Chondrocyte (in vitro differentiated cells): ENCODE data around the gene PDLIM5. TPM values are rescaled to one million over a fixed set of nuclear protein-coding genes. Genes with fewer than 3 reads are reported as not detected.

Experiments used
- DNase-seq: peaks from one replicate; pipeline ENCODE4 v3.0.0; 2021; ENCODE audit warnings: mixed read lengths, low spot score
- H3K27ac Mint-ChIP-seq: one replicate; pipeline ENCODE4 v1.8.0; 2021; ENCODE audit warnings: mild to moderate bottlenecking, moderate library complexity, mixed read lengths; ENCODE audit not compliant: unreplicated experiment
- H3K27me3 Mint-ChIP-seq: 2 replicates; pipeline ENCODE4 v1.8.0; 2021; ENCODE audit warnings: low read depth, mixed read lengths
- H3K36me3 Mint-ChIP-seq: 2 replicates; pipeline ENCODE4 v1.8.0; 2021; ENCODE audit warnings: low read depth, mixed read lengths
- H3K4me1 Mint-ChIP-seq: 2 replicates; pipeline ENCODE4 v1.8.0; 2021; ENCODE audit warnings: low read depth, mild to moderate bottlenecking, mixed read lengths
- H3K4me3 Mint-ChIP-seq: one replicate; pipeline ENCODE4 v1.8.0; 2021; ENCODE audit warnings: mild to moderate bottlenecking, moderate library complexity, mixed read lengths; ENCODE audit not compliant: unreplicated experiment
- H3K9me3 Mint-ChIP-seq: 2 replicates; pipeline ENCODE4 v1.8.0; 2021; ENCODE audit warnings: low read depth, mixed read lengths
- total RNA-seq: library from RNA; stranded (reverse); gene quantifications from 3 replicates; pipeline ENCODE4 v1.2.1, GENCODE V29; 2021
- TF ChIP-seq, protein P1 (sequence below): fragments of 200-600 bp; sonication (generic); IDR thresholded peaks from 2 replicates; pipeline ENCODE4 v1.5.0; 2021; ENCODE audit warnings: antibody characterized with exemption, mild to moderate bottlenecking, moderate library complexity

The PDLIM5 gene
- total RNA-seq, 1 donor from 2014 or later, result 329 TPM

DNA sequence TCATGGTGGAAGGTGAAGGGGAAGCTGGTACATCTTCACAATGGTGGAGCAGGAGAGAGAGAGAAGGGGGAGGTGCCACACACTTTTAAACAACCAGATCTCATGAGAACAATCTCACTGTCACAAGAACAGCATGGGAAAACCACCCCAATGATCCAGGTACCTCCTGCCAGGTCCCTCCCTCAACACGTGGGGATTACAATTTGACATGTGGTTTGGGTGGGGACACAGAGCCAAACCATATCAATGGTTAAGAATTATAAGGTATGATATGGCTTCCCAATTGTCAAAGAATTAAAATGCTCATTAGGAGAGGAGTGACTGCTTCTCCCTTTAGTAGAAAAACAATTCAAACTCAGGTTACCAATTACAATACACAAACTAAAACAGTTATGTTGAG lies 143.3 kb downstream of the PDLIM5 start:
- TF ChIP-seq, protein P1, sequence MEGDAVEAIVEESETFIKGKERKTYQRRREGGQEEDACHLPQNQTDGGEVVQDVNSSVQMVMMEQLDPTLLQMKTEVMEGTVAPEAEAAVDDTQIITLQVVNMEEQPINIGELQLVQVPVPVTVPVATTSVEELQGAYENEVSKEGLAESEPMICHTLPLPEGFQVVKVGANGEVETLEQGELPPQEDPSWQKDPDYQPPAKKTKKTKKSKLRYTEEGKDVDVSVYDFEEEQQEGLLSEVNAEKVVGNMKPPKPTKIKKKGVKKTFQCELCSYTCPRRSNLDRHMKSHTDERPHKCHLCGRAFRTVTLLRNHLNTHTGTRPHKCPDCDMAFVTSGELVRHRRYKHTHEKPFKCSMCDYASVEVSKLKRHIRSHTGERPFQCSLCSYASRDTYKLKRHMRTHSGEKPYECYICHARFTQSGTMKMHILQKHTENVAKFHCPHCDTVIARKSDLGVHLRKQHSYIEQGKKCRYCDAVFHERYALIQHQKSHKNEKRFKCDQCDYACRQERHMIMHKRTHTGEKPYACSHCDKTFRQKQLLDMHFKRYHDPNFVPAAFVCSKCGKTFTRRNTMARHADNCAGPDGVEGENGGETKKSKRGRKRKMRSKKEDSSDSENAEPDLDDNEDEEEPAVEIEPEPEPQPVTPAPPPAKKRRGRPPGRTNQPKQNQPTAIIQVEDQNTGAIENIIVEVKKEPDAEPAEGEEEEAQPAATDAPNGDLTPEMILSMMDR, result no peak
- Mint-ChIP-seq H3K36me3 (peaks cover 18% of the 10 kb centered on the region), H3K4me1 (peaks cover 37% of the 10 kb centered on the region), H3K9me3 (no peaks in the 10 kb centered on the region), H3K27ac (no peak overlapping the region), H3K4me3 (no peak overlapping the region), H3K27me3 (no peaks in the 10 kb centered on the region)
- DNase-seq, result no peak

DNA sequence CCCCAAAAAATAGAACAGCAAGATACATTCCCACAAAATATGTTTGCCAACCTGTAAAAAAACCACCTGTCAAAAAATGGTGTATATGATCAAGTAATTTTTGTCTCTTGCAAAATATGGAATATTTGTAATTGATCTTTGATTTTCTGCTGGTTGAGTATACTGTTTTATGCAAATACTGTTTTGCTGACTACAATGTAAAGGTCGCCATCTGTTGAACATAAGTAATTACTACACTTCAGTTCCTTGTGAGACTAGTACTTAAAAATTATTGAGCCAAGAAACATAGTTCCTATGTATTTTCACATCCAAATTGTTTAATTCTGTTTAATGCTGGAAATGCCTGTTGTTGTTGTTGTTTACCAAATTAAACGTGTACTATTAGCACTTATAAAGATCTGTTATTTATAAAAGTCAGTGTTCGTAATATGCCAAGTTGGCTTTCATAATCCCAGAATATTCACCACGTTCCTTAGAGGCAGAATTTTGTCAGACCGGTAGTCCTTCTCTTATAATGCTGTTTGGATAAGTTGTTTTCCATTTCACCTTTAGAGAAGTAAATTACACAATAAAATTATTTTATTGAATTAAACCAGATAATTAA lies 144.2 kb downstream of the PDLIM5 start:
- peaks cover 30% of the 10 kb centered on the region for H3K4me1 Mint-ChIP-seq
- H3K27me3 Mint-ChIP-seq, result no peaks in the 10 kb centered on the region
- H3K9me3 Mint-ChIP-seq, result no peaks in the 10 kb centered on the region
- H3K36me3 Mint-ChIP-seq, result peaks cover 18% of the 10 kb centered on the region
- TF ChIP-seq, protein P1, result peak; percentile 91
- H3K27ac Mint-ChIP-seq, result no peak overlapping the region
- DNase-seq, result no peak
- H3K4me3 Mint-ChIP-seq, result no peak overlapping the region

DNA sequence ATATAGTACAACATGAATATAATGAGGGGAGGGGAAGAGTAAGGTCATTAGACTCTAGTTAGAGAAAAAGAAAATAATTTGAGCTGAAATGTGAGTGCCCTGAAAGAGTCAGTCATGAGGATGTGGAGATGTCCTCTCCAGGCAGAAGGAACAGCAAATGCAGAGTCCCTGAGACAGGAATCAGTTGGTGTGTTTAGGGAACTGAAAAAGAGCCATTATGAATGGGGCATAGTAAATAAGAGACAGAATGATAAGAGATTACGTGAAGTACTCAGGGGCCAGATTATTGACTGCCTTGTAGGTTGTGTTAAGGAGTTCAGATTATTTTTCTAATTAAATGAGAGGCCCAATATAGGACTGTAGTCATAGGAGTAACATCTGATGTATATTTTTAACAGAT lies 147.0 kb downstream of the PDLIM5 start:
- no peak overlapping the region for H3K27ac Mint-ChIP-seq
- no peak for DNase-seq
- no peak overlapping the region for H3K4me3 Mint-ChIP-seq
- no peaks in the 10 kb centered on the region for H3K27me3 Mint-ChIP-seq
- H3K36me3 Mint-ChIP-seq, result peaks cover 5% of the 10 kb centered on the region
- H3K9me3 Mint-ChIP-seq, result no peaks in the 10 kb centered on the region
- peaks cover 31% of the 10 kb centered on the region for H3K4me1 Mint-ChIP-seq
- TF ChIP-seq, protein P1, result no peak

DNA sequence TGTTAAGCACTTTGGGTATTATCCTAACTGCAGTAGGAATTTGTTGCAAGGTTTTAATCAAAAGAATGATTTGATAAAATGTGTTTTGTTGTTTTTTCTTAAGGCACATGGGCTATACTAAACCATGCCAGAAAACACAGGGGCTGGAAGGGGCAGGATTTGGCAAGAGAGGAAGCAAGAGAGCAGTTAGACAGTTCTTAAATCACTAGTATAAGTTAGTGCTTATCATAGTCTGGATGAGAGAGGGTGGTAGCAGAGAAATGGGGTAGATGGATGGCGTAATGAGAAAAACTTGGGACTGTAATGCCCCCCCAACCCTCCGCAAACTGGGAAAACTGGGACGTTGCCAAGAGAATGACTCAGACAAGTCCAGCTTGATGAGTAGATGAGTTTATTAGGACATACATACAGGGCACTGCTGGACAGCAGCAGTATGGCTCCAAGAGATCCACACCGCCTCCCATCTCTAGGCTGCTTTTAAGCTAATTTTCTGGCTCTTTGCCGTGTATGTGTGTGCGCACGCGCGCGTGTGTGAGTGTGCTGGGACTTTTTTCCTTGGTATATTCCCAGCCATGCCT lies 151.5 kb downstream of the PDLIM5 start:
- TF ChIP-seq, protein P1, result no peak

DNA sequence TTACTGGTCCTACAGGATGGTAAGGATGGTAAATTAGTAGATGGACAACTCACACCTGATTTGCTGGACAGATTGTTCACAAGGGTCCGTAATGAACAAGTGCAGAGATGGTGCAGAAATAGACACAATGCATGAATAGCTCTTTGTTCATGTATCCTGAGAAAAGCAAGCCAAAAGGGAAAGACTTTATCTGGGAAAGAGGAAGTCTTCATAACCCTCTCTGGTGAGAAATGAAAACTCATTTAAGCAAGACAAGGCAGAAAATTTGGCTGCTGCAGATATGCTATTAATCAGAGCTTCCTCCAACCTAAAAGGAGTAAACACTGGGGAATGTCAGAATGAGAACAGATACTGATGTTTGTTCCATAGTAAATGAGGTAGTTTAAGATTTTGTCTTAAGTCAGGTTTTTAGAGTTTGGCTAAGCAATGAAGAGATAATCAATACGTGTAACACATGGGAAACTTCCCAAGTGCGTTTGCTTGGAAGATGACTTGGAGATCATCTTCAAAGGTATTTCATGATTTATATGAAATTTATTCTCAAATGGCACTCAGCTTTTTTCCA lies 153.6 kb downstream of the PDLIM5 start:
- Mint-ChIP-seq H3K4me3 (no peak overlapping the region), H3K36me3 (peaks cover 14% of the 10 kb centered on the region), H3K27ac (peak overlapping the region; percentile 5), H3K4me1 (peaks cover 45% of the 10 kb centered on the region), H3K9me3 (no peaks in the 10 kb centered on the region), H3K27me3 (no peaks in the 10 kb centered on the region)
- DNase-seq, result no peak
- TF ChIP-seq, protein P1, result no peak

More for the DNA sequence above, 151.5 kb downstream of the PDLIM5 start:
- peak overlapping the region; percentile 72 for H3K27ac Mint-ChIP-seq
- H3K36me3 Mint-ChIP-seq, result peaks cover 10% of the 10 kb centered on the region
- peaks cover 45% of the 10 kb centered on the region for H3K4me1 Mint-ChIP-seq
- no peak for DNase-seq
- H3K9me3 Mint-ChIP-seq, result no peaks in the 10 kb centered on the region
- no peaks in the 10 kb centered on the region for H3K27me3 Mint-ChIP-seq
- no peak overlapping the region for H3K4me3 Mint-ChIP-seq
